GM21825 (cell line): Measurements from ENCODE around the gene ELOVL5.

Experiments used
- ATAC-seq: cut with Tn5 transposase; IDR thresholded peaks from one replicate; pipeline ENCODE4 v1.9.1; 2021; ENCODE audit warnings: mild to moderate bottlenecking, moderate library complexity; ENCODE audit not compliant: unreplicated experiment

Gene ELOVL5

DNA sequence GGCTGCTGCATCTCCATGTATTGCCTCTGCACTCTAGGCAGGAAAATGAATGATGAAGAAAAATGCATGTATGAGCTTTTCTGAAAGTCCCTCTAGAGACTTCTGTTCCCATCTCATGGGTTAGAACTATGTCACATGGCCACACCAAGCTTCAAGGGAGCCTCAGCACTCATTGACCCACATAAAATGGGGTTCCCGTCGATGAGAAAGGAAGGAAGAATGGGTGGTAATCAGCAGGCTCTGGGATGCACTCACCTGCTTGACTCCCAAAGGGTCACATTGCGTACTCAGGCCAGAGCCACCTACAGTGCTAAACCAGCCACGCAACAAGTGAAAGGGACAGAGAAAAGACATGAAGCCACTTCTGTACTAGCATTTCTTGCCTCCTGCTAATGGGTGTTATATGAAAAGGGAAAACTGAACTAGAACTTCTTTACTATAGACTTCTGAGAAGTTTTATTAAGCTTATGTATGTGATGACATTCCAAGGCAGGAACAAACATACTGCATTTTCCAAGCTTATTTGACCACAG is 104.3 kb downstream of the ELOVL5 start:
- ATAC-seq, result peak; percentile 11

DNA sequence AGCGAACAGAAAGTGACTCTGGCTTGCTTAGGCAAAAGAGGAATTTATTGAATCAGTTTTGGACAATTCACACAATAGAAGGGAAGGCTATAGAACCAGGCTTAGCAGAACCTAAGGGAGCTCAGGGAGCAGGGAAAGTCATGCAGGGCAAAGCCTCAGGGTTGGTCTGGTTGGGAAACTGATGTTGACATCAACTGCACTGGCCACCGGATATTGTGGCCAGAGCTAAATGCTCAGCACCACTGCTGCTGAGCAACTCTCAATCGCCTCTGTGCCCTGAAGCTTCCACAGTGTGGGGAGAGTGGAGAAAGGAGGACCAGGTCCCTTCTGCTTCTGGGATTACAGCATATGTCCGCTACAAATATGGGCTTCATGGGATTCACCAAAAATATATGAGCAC is 106.8 kb downstream of the ELOVL5 start:
- no peak for ATAC-seq

- ATAC-seq, result no peak
These were observed 108.0 kb downstream of the ELOVL5 start for GRCh38 chr6:53240761-53241160.

- ATAC-seq, result no peak
These were observed 108.6 kb downstream of the ELOVL5 start for GRCh38 chr6:53240139-53240538.

- peak; percentile 78 for ATAC-seq
These were observed 109.2 kb downstream of the ELOVL5 start for GRCh38 chr6:53239526-53239925.

- ATAC-seq, result no peak
These were observed 110.4 kb downstream of the ELOVL5 start for GRCh38 chr6:53238311-53238710.

- ATAC-seq, result no peak
These were observed 112.5 kb downstream of the ELOVL5 start for GRCh38 chr6:53236241-53236640.

- ATAC-seq, result no peak
These were observed 113.2 kb downstream of the ELOVL5 start for GRCh38 chr6:53235508-53235907.

- ATAC-seq, result no peak
These were observed 115.4 kb downstream of the ELOVL5 start for GRCh38 chr6:53233309-53233708.

- ATAC-seq, result no peak
These were observed 117.8 kb downstream of the ELOVL5 start for GRCh38 chr6:53230775-53231467.

DNA sequence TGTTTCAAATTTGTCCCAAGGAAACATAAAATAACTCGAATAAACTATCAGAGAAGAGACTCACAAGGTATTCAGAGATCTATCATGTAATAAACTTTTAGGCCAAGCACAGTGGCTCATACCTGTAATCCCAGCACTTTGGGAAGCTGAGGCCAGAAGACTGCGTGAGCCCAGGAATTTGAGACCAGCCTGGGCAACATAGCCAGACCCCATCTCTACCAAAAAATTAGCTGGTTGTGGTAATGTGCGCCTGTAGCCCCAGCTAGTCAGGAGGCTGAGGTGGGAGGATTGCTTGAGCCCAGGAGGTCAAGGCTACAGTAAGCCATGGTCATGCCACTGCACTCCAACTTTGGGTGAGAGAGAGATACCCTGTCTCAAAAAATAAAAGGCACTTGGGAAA is 120.9 kb downstream of the ELOVL5 start:
- ATAC-seq, result no peak

- ATAC-seq, result no peak
These were observed 128.1 kb downstream of the ELOVL5 start for GRCh38 chr6:53220605-53221004.
